Measurements from ENCODE around the gene SCFD1. TPM values are rescaled to one million over a fixed set of nuclear protein-coding genes. Genes with fewer than 3 reads are reported as not detected.

Gene SCFD1
- total RNA-seq, 1 donor from 2014 or later = 103 TPM

GRCh38 chr14:30753452-30753851 lies 131.3 kb downstream of the SCFD1 start:
- no peak for DNase-seq (ENCODE audit: low spot score in 2 of 2, unreplicated experiment in 2 of 2)
- Mint-ChIP-seq H3K36me3 (no peaks in the 10 kb centered on the region), H3K4me1 (no peaks in the 10 kb centered on the region), H3K27me3 (ENCODE audit: low read depth) (peaks cover 11% of the 10 kb centered on the region), H3K9me3 (no peaks in the 10 kb centered on the region), H3K27ac (no peak overlapping the region), H3K4me3 (no peak overlapping the region)
- TF ChIP-seq CTCF (IDR thresholded peaks at IDR 0.05; ENCODE audit: unreplicated experiment) = no peak

DNA sequence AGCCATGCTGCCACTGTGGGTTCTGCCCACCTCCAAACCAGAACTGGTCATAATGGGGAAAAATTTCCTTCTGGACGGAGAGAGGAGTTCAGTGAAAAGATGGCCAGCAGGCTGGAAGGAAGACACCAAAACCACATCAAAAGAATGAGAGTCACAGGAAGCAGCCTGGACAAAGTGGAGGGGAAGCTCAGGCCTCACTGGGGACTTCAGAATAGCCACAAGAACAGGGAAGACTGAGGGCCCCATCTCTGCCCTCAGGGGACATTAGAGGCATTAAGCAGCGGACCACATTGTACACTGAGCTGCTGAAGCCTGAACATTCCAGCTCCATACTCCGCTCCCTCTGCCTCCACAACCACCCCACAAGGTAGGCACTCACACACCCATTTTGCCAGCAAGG lies 132.7 kb downstream of the SCFD1 start:
- TF ChIP-seq CTCF (IDR thresholded peaks at IDR 0.05; ENCODE audit: unreplicated experiment) = no peak
- Mint-ChIP-seq H3K4me1 (no peaks in the 10 kb centered on the region), H3K9me3 (no peaks in the 10 kb centered on the region), H3K36me3 (no peaks in the 10 kb centered on the region), H3K4me3 (no peak overlapping the region), H3K27me3 (ENCODE audit: low read depth) (peaks cover 11% of the 10 kb centered on the region), H3K27ac (no peak overlapping the region)
- DNase-seq (ENCODE audit: low spot score in 2 of 2, unreplicated experiment in 2 of 2) = no peak

GRCh38 chr14:30756594-30756993 lies 134.5 kb downstream of the SCFD1 start:
- Mint-ChIP-seq H3K27ac (no peak overlapping the region), H3K9me3 (peaks cover 8% of the 10 kb centered on the region), H3K36me3 (no peaks in the 10 kb centered on the region), H3K4me1 (no peaks in the 10 kb centered on the region), H3K27me3 (ENCODE audit: low read depth) (peaks cover 11% of the 10 kb centered on the region), H3K4me3 (no peak overlapping the region)
- no peak for TF ChIP-seq CTCF (IDR thresholded peaks at IDR 0.05; ENCODE audit: unreplicated experiment)
- no peak for DNase-seq (ENCODE audit: low spot score in 2 of 2, unreplicated experiment in 2 of 2)

DNA sequence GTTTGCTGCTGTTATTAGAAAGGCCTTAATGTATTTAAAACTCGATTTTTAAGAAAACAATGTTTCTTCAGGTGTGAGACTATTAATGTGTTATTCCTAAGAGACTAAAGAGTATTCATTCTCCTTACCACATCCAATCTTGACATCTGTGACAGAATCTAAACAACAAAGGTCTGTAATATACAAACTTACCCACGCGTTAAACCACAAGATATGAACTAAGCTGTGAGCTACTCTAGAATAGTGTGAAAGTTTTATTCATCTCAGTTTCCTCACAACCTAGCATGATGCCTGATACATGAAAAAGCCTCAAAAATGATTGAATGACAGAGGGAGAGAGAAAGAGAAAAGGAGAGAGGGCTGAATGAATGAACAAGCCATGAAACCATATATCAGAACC lies 135.0 kb downstream of the SCFD1 start:
- Mint-ChIP-seq H3K27me3 (ENCODE audit: low read depth) (peaks cover 10% of the 10 kb centered on the region), H3K4me3 (no peak overlapping the region), H3K4me1 (no peaks in the 10 kb centered on the region), H3K36me3 (no peaks in the 10 kb centered on the region), H3K9me3 (peaks cover 10% of the 10 kb centered on the region), H3K27ac (no peak overlapping the region)
- DNase-seq (ENCODE audit: low spot score in 2 of 2, unreplicated experiment in 2 of 2) = no peak
- TF ChIP-seq CTCF (IDR thresholded peaks at IDR 0.05; ENCODE audit: unreplicated experiment) = no peak

DNA sequence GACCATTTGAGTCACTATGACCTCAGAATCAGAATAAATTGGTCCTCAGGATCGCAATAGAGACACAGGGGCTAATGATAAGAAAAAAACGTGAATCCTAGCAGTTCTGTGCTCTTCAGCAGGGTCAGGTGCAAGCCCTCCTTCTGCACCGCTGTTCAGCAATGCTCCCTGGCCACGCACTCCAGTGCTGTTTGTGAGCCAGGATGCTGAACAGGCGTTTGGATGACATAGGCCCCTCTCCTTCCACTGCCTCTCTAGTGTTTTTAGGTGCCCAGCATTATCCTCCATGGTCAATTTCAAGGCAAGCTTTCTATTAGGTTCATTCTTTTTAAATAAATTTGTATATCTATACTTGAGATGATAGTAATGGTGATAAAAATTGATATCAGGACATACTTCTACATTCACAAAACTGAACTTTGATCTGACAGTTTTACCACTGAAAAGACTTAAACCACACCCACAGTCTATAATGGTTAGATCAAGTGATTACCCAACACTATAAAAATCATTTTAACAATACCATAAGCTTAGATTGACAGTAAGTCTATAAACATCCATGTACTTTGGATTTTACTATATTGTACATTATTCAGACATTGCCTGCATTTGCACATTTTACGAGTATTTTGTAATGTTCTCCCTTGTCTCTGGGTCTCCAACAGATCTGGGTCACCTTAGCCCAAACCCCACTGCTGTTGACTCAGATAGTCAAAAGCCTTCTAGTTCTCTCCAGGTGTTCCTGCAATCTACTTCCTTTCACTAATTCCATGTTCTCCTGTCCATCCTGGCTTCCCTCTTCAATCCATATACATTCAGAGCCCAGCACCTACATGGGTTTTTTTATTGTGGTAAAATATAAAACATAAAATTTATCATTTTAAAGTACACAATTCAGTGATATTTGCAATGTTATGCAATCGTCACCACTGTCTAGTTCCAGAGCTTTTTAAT lies 137.3 kb downstream of the SCFD1 start:
- TF ChIP-seq CTCF (IDR thresholded peaks at IDR 0.05; ENCODE audit: unreplicated experiment) = no peak
- DNase-seq (ENCODE audit: low spot score in 2 of 2, unreplicated experiment in 2 of 2) = no peak
- Mint-ChIP-seq H3K27ac (no peak overlapping the region), H3K27me3 (ENCODE audit: low read depth) (peaks cover 6% of the 10 kb centered on the region), H3K36me3 (no peaks in the 10 kb centered on the region), H3K4me1 (no peaks in the 10 kb centered on the region), H3K9me3 (peaks cover 30% of the 10 kb centered on the region), H3K4me3 (no peak overlapping the region)

Data from mesothelial cell of epicardium (in vitro differentiated cells).